Measurements from ENCODE around the gene SIGLEC5. TPM values are rescaled to one million over a fixed set of nuclear protein-coding genes. Genes with fewer than 3 reads are reported as not detected.

SIGLEC5 gene
- total and polyA plus RNA-seq, 5 donors from 2014 or later = 0.16 TPM; not detected in 4

GRCh38 chr19:51607077-51607476 is 23.1 kb downstream of the SIGLEC5 start:
- Histone ChIP-seq H3K36me3 (ENCODE audit: control insufficient read depth, insufficient read depth, low read length) (no peaks in the 10 kb centered on the region), H3K4me1 (ENCODE audit: control insufficient read depth, insufficient read depth, low read length, poor library complexity, severe bottlenecking) (no peaks in the 10 kb centered on the region), H3K27me3 (ENCODE audit: control insufficient read depth, insufficient read depth, low read length) (no peaks in the 10 kb centered on the region), H3K4me3 (ENCODE audit: low read depth, low read length) (no peak overlapping the region), H3K27ac (ENCODE audit: insufficient read depth, low read length, poor library complexity, severe bottlenecking) (no peak overlapping the region), H3K9me3 (ENCODE audit: control insufficient read depth in 2 of 2, low read length in 2 of 2) (no peaks in the 10 kb centered on the region)
- Mint-ChIP-seq H3K4me3 (no peak overlapping the region), H3K9me3 (peaks cover 0 to 16% (median 4%) of the 10 kb centered on the region in 7 donors), H3K27me3 (peaks cover 25% of the 10 kb centered on the region), H3K36me3 (peaks cover 7% of the 10 kb centered on the region), H3K4me1 (peaks cover 0 to 7% (median 3%) of the 10 kb centered on the region in 4 donors), H3K27ac (peak overlapping the region in 1 of 3 donors; percentile 76)
- DNase-seq (peak in 1 of 3 donors; percentile 43), ATAC-seq (ENCODE audit: low read depth in 2 of 2) (peak in 1 of 2 donors; percentile 50)

GRCh38 chr19:51602189-51602854 is 27.9 kb downstream of the SIGLEC5 start:
- DNase-seq (no peak), ATAC-seq (ENCODE audit: low read depth in 2 of 2) (no peak)
- Mint-ChIP-seq H3K9me3 (peaks cover 0 to 8% (median 2%) of the 10 kb centered on the region in 7 donors), H3K27ac (peak overlapping the region in 2 of 3 donors; percentile 33 to 66), H3K4me1 (peaks cover 0 to 11% (median 3%) of the 10 kb centered on the region in 4 donors), H3K36me3 (peaks cover 7% of the 10 kb centered on the region), H3K4me3 (peak overlapping the region in 1 of 4 donors; percentile 28), H3K27me3 (peaks cover 34% of the 10 kb centered on the region)
- Histone ChIP-seq H3K27me3 (ENCODE audit: control insufficient read depth, insufficient read depth, low read length) (peaks cover 3% of the 10 kb centered on the region), H3K4me3 (ENCODE audit: low read depth, low read length) (no peak overlapping the region), H3K9me3 (ENCODE audit: control insufficient read depth in 2 of 2, low read length in 2 of 2) (peaks cover 0 to 2% of the 10 kb centered on the region in 2 experiments), H3K4me1 (ENCODE audit: control insufficient read depth, insufficient read depth, low read length, poor library complexity, severe bottlenecking) (no peaks in the 10 kb centered on the region), H3K27ac (ENCODE audit: insufficient read depth, low read length, poor library complexity, severe bottlenecking) (no peak overlapping the region), H3K36me3 (ENCODE audit: control insufficient read depth, insufficient read depth, low read length) (no peaks in the 10 kb centered on the region)

GRCh38 chr19:51600940-51601580 is 29.1 kb downstream of the SIGLEC5 start:
- DNase-seq = peak in 1 of 3 donors; percentile 12
- Mint-ChIP-seq H3K4me3 (no peak overlapping the region), H3K27ac (no peak overlapping the region), H3K4me1 (peaks cover 0 to 8% (median 2%) of the 10 kb centered on the region in 4 donors), H3K36me3 (peaks cover 11% of the 10 kb centered on the region), H3K27me3 (peaks cover 34% of the 10 kb centered on the region), H3K9me3 (peaks cover 0 to 7% (median 0%) of the 10 kb centered on the region in 7 donors)
- H3K27ac ChIP-seq (ENCODE audit: insufficient read depth, low read length, poor library complexity, severe bottlenecking) = no peak overlapping the region
- peaks cover 0 to 2% of the 10 kb centered on the region in 2 experiments for H3K9me3 ChIP-seq (ENCODE audit: control insufficient read depth in 2 of 2, low read length in 2 of 2)
- no peak for ATAC-seq (ENCODE audit: low read depth in 2 of 2)
- H3K27me3 ChIP-seq (ENCODE audit: control insufficient read depth, insufficient read depth, low read length) = peaks cover 3% of the 10 kb centered on the region
- no peak overlapping the region for H3K4me3 ChIP-seq (ENCODE audit: low read depth, low read length)
- no peaks in the 10 kb centered on the region for H3K4me1 ChIP-seq (ENCODE audit: control insufficient read depth, insufficient read depth, low read length, poor library complexity, severe bottlenecking)
- H3K36me3 ChIP-seq (ENCODE audit: control insufficient read depth, insufficient read depth, low read length) = no peaks in the 10 kb centered on the region

DNA sequence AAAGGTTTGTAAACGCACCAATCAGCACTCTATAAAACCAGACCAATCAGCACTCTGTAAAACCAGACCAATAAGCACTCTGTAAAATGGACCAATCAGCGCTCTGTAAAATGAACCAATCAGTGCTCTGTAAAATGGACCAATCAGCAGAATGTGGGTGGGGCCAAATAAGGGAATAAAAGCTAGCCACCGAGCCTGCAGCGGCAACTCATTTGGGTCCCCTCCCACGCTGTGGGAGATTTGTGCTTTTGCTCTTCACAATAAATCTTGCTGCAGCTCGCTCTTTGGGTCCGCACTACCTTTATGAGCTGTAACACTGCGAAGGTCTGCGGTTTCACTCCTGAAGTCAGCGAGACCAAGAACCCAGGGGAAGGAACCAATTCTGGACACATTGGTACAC is 31.1 kb downstream of the SIGLEC5 start:
- Mint-ChIP-seq H3K27ac (no peak overlapping the region), H3K4me1 (peaks cover 0 to 27% (median 9%) of the 10 kb centered on the region in 4 donors), H3K27me3 (peaks cover 27% of the 10 kb centered on the region), H3K36me3 (peaks cover 17% of the 10 kb centered on the region), H3K9me3 (peaks cover 0 to 11% (median 1%) of the 10 kb centered on the region in 7 donors), H3K4me3 (no peak overlapping the region)
- Histone ChIP-seq H3K4me1 (ENCODE audit: control insufficient read depth, insufficient read depth, low read length, poor library complexity, severe bottlenecking) (peaks cover 6% of the 10 kb centered on the region), H3K9me3 (ENCODE audit: control insufficient read depth in 2 of 2, low read length in 2 of 2) (peaks cover 0 to 2% of the 10 kb centered on the region in 2 experiments), H3K27me3 (ENCODE audit: control insufficient read depth, insufficient read depth, low read length) (peaks cover 3% of the 10 kb centered on the region), H3K36me3 (ENCODE audit: control insufficient read depth, insufficient read depth, low read length) (no peaks in the 10 kb centered on the region), H3K4me3 (ENCODE audit: low read depth, low read length) (no peak overlapping the region), H3K27ac (ENCODE audit: insufficient read depth, low read length, poor library complexity, severe bottlenecking) (no peak overlapping the region)
- DNase-seq = no peak
- ATAC-seq (ENCODE audit: low read depth in 2 of 2) = no peak

- H3K36me3 Mint-ChIP-seq = peaks cover 18% of the 10 kb centered on the region
- no peak overlapping the region for H3K27ac Mint-ChIP-seq
- Histone ChIP-seq H3K9me3 (ENCODE audit: control insufficient read depth in 2 of 2, low read length in 2 of 2) (peaks cover 0 to 2% of the 10 kb centered on the region in 2 experiments), H3K4me1 (ENCODE audit: control insufficient read depth, insufficient read depth, low read length, poor library complexity, severe bottlenecking) (peaks cover 13% of the 10 kb centered on the region), H3K27ac (ENCODE audit: insufficient read depth, low read length, poor library complexity, severe bottlenecking) (no peak overlapping the region), H3K36me3 (ENCODE audit: control insufficient read depth, insufficient read depth, low read length) (no peaks in the 10 kb centered on the region), H3K4me3 (ENCODE audit: low read depth, low read length) (no peak overlapping the region), H3K27me3 (ENCODE audit: control insufficient read depth, insufficient read depth, low read length) (peaks cover 3% of the 10 kb centered on the region)
- peaks cover 0 to 10% (median 1%) of the 10 kb centered on the region in 7 donors for H3K9me3 Mint-ChIP-seq
- DNase-seq (no peak), ATAC-seq (ENCODE audit: low read depth in 2 of 2) (no peak)
- H3K4me1 Mint-ChIP-seq = peaks cover 0 to 34% (median 14%) of the 10 kb centered on the region in 4 donors
- peak overlapping the region in 1 of 4 donors; percentile 32 for H3K4me3 Mint-ChIP-seq
- peaks cover 27% of the 10 kb centered on the region for H3K27me3 Mint-ChIP-seq
Observed at GRCh38 chr19:51598159-51598915, 31.9 kb downstream of the SIGLEC5 start.

DNA sequence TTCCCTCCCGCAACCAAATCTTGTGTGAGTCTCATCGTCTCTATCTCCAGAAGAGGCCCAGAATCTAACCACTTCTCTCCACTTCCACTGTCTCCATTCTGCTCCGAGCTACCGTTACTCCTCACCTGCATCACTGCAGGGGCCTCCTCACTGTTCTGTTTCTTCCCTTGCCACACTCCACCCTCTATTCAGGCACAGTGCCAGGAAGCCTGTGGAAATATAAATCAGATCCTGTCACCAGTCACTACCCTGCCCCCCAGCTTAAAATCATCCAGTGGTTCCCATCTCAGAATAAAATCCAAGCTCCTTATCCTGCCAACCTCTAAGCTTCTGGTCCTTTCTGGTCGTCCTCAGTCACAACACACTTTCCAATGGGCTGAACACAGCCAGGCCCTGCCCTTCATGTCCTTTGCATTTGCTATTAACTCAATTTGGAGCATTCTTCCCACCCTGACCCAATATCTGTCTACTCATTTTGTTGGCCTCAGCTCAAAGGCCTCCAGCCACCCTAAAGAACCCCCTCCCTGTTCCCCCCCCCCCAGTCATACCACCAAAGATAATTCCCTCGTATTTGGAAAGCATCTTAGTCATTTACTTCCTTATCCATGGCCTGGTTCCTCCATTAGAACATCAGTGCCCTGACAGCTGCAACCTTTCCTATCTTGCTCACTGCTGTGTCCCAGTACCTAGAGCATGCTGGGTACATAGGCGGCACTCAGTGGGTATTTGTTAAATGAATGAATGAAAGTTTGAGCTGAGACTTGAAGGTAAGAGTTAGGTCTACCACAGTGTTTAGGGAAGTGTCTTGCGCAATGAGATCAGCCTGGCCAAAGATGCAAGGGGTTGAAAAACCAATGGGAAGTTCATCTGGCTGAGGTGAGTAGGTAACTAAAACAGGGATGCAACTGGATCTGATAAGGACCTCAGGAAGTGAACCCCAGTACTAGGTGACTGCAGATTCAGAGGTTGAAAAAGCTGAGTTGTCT is 34.7 kb downstream of the SIGLEC5 start:
- Histone ChIP-seq H3K4me1 (ENCODE audit: control insufficient read depth, insufficient read depth, low read length, poor library complexity, severe bottlenecking) (peaks cover 14% of the 10 kb centered on the region), H3K9me3 (ENCODE audit: control insufficient read depth in 2 of 2, low read length in 2 of 2) (peaks cover 0 to 2% of the 10 kb centered on the region in 2 experiments), H3K36me3 (ENCODE audit: control insufficient read depth, insufficient read depth, low read length) (no peaks in the 10 kb centered on the region), H3K4me3 (ENCODE audit: low read depth, low read length) (peak overlapping the region; percentile 92), H3K27me3 (ENCODE audit: control insufficient read depth, insufficient read depth, low read length) (peaks cover 3% of the 10 kb centered on the region), H3K27ac (ENCODE audit: insufficient read depth, low read length, poor library complexity, severe bottlenecking) (no peak overlapping the region)
- ATAC-seq (ENCODE audit: low read depth in 2 of 2) = no peak
- peak overlapping the region in 2 of 3 donors; percentile 62 to 90 for H3K27ac Mint-ChIP-seq
- peaks cover 0 to 13% (median 3%) of the 10 kb centered on the region in 7 donors for H3K9me3 Mint-ChIP-seq
- H3K27me3 Mint-ChIP-seq = peaks cover 11% of the 10 kb centered on the region
- no peak for DNase-seq
- H3K4me3 Mint-ChIP-seq = peak overlapping the region; percentile 45 to 98 (median 88)
- peaks cover 0 to 38% (median 13%) of the 10 kb centered on the region in 4 donors for H3K4me1 Mint-ChIP-seq
- H3K36me3 Mint-ChIP-seq = peaks cover 14% of the 10 kb centered on the region

All from CD4-positive, CD25-positive, alpha-beta regulatory T cell (primary cell).